Fibroblast of lung (primary cell): ENCODE results near the gene RASA3. TPM values are rescaled to one million over a fixed set of nuclear protein-coding genes. Genes with fewer than 3 reads are reported as not detected.

Experiments
- DNase-seq, 2 donors: peaks; one replicate each; pipeline versions ENCODE4 v3.0.0 to v3.0.0-alpha.2; 2010; ENCODE audit warnings: low read depth in 2 of 2
- H2AFZ ChIP-seq: 2 replicates; pipeline ENCODE4 v1.5.1; 2012; ENCODE audit warnings: low read length, control low read depth, inconsistent platforms
- H3K27ac ChIP-seq: 2 replicates; pipeline ENCODE4 v1.5.1; 2011; ENCODE audit warnings: low read length, control low read depth; ENCODE audit not compliant: insufficient read depth
- H3K27me3 ChIP-seq: 2 replicates; pipeline ENCODE4 v1.5.1; 2011; ENCODE audit warnings: mild to moderate bottlenecking, low read length; ENCODE audit not compliant: control insufficient read depth, insufficient read depth
- H3K36me3 ChIP-seq: 2 replicates; pipeline ENCODE4 v1.5.1; 2011; ENCODE audit warnings: low read length; ENCODE audit not compliant: control insufficient read depth, insufficient read depth
- H3K4me1 ChIP-seq: 2 replicates; pipeline ENCODE4 v1.5.1; 2011; ENCODE audit warnings: low read length; ENCODE audit not compliant: control insufficient read depth, insufficient read depth; ENCODE audit errors: extremely low read depth
- H3K4me2 ChIP-seq: 2 replicates; pipeline ENCODE4 v1.5.1; 2011; ENCODE audit warnings: low read length, control low read depth; ENCODE audit not compliant: insufficient read depth; ENCODE audit errors: extremely low read depth
- H3K4me3 ChIP-seq, 4 experiments: fragments of 200-600 bp in 1 of 4; sonication (generic) in 1 of 4; replicated peaks in 1 of 4; 2 replicates each; pipeline ENCODE4 v1.5.1; 2011 to 2016; ENCODE audit warnings: low read length in 4 of 4, low read depth in 3 of 4, mild to moderate bottlenecking in 3 of 4, control low read depth in 2 of 4, inconsistent platforms in 1 of 4, mixed read lengths in 1 of 4; ENCODE audit not compliant: insufficient read depth in 1 of 4; ENCODE audit errors: control extremely low read depth in 1 of 4
- H3K79me2 ChIP-seq: 2 replicates; pipeline ENCODE4 v1.5.1; 2012; ENCODE audit warnings: mild to moderate bottlenecking, low read length, inconsistent platforms; ENCODE audit not compliant: control insufficient read depth, insufficient read depth
- H3K9ac ChIP-seq: 2 replicates; pipeline ENCODE4 v1.5.1; 2011; ENCODE audit warnings: mild to moderate bottlenecking, low read length, control low read depth; ENCODE audit not compliant: insufficient read depth
- H3K9me3 ChIP-seq: 2 replicates; pipeline ENCODE4 v1.5.1; 2012; ENCODE audit warnings: low read depth, low read length; ENCODE audit not compliant: control insufficient read depth, insufficient read depth
- H4K20me1 ChIP-seq: 2 replicates; pipeline ENCODE4 v1.5.1; 2011; ENCODE audit warnings: low read length; ENCODE audit not compliant: control insufficient read depth, insufficient read depth; ENCODE audit errors: extremely low read depth
- EZH2 ChIP-seq: IDR thresholded peaks from 2 replicates; pipeline ENCODE4 v1.5.1; 2012; ENCODE audit warnings: low read length, control low read depth, mild to moderate bottlenecking; ENCODE audit errors: missing control alignments
- polyA plus RNA-seq, 2 donors: library from polyadenylated mRNA; depleted of rRNA in 1 of 2; stranded (reverse) in 1 of 2; unstranded in 1 of 2; fragments of >200 nt; gene quantifications; 2 replicates each; pipeline ENCODE4 v1.2.1, GENCODE V29; 2011 to 2012; ENCODE audit warnings: missing spikeins in 1 of 2
- total RNA-seq: library from RNA; depleted of rRNA; stranded (reverse); fragments of >200 nt; gene quantifications from 2 replicates; pipeline ENCODE4 v1.2.1, GENCODE V29; 2014
- TF ChIP-seq, protein P1 (sequence below), 2 donors: IDR thresholded peaks in 1 of 2; conservative IDR thresholded peaks in 1 of 2; 1 replicate in 1 of 2; 2 replicates in 1 of 2; pipeline ENCODE4 v1.5.1; 2011 to 2012; ENCODE audit warnings: low read length in 2 of 2, control low read depth in 1 of 2, inconsistent platforms in 1 of 2, low read depth in 1 of 2, mild to moderate bottlenecking in 1 of 2

RASA3 gene
- total and polyA plus RNA-seq, 2 donors (not counting 1 experiment from before 2014, with no cell fraction given), result 26.6 to 31.1 TPM

- TF ChIP-seq, protein P1, sequence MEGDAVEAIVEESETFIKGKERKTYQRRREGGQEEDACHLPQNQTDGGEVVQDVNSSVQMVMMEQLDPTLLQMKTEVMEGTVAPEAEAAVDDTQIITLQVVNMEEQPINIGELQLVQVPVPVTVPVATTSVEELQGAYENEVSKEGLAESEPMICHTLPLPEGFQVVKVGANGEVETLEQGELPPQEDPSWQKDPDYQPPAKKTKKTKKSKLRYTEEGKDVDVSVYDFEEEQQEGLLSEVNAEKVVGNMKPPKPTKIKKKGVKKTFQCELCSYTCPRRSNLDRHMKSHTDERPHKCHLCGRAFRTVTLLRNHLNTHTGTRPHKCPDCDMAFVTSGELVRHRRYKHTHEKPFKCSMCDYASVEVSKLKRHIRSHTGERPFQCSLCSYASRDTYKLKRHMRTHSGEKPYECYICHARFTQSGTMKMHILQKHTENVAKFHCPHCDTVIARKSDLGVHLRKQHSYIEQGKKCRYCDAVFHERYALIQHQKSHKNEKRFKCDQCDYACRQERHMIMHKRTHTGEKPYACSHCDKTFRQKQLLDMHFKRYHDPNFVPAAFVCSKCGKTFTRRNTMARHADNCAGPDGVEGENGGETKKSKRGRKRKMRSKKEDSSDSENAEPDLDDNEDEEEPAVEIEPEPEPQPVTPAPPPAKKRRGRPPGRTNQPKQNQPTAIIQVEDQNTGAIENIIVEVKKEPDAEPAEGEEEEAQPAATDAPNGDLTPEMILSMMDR (conservative IDR thresholded peaks at IDR 0.05 in 1 of 2, IDR thresholded peaks at IDR 0.05 in 1 of 2; ENCODE audit: low read depth in 1 of 2, low read length in 2 of 2), result no peak
- TF ChIP-seq EZH2, result no peak
- Histone ChIP-seq H3K9me3 (no peaks in the 10 kb centered on the region), H3K4me1 (no peaks in the 10 kb centered on the region), H3K4me2 (no peak overlapping the region), H2AFZ (no peak overlapping the region), H3K9ac (no peak overlapping the region), H3K27ac (no peak overlapping the region), H4K20me1 (no peaks in the 10 kb centered on the region), H3K79me2 (no peaks in the 10 kb centered on the region), H3K36me3 (no peaks in the 10 kb centered on the region), H3K27me3 (peaks cover 2% of the 10 kb centered on the region), H3K4me3 (no peak overlapping the region)
- DNase-seq, result no peak
Observed at GRCh38 chr13:114144606-114145244, 12.3 kb upstream of the RASA3 start.

GRCh38 chr13:114143806-114144605 is 11.6 kb upstream of the RASA3 start:
- no peaks in the 10 kb centered on the region for H3K36me3 ChIP-seq
- H2AFZ ChIP-seq, result no peak overlapping the region
- DNase-seq, result no peak
- no peaks in the 10 kb centered on the region for H3K79me2 ChIP-seq
- no peak overlapping the region for H3K4me2 ChIP-seq
- H4K20me1 ChIP-seq, result no peaks in the 10 kb centered on the region
- H3K27me3 ChIP-seq, result peaks cover 2% of the 10 kb centered on the region
- no peak overlapping the region for H3K4me3 ChIP-seq
- H3K4me1 ChIP-seq, result no peaks in the 10 kb centered on the region
- H3K9me3 ChIP-seq, result no peaks in the 10 kb centered on the region
- no peak overlapping the region for H3K9ac ChIP-seq
- no peak for TF ChIP-seq EZH2
- TF ChIP-seq, protein P1 (conservative IDR thresholded peaks at IDR 0.05 in 1 of 2, IDR thresholded peaks at IDR 0.05 in 1 of 2; ENCODE audit: low read depth in 1 of 2, low read length in 2 of 2), result no peak
- H3K27ac ChIP-seq, result no peak overlapping the region

DNA sequence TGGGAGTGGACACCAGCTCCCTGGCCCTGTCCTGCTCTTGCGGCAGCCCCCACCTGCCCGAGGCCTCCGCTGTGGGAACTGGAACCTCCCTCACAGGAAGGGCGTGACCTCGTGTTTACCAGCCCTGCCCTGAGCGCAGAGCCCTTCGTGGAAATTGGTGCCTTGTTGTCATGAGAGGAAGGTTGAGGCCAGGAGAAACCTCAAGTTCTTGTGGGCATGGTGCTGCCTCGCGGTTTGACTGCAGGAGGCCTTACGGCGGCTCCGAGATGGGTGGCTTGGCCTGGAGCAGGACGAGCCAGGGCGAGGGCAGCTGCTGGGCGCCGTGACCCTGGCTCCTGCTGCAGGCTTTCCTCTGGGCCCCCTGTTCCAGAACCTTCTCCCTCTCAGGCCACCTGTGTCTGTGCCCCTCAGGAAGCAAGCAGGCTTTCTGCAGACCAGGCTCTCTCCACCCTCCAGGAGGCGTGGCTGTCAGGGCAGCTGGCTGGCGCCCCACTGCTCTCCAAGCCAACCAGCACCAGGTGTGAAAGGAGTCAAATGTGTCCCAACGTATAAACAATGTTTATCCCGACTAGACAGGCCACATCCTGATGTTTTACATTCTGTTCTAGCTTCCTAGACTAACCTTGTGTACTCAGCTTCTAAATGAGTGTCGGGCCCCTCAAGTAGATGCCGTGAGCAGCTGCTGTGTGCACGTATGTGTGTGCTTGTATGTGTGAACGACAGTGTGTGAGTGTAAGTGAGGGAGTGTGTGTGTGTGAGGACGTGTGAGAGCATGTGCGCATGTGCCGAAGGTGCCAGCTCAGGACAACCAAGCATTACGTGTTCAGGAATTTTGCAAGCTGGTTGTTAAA is 10.4 kb upstream of the RASA3 start:
- H3K4me1 ChIP-seq, result no peaks in the 10 kb centered on the region
- H3K27me3 ChIP-seq, result peaks cover 2% of the 10 kb centered on the region
- H3K9ac ChIP-seq, result no peak overlapping the region
- no peak overlapping the region for H3K27ac ChIP-seq
- H3K36me3 ChIP-seq, result no peaks in the 10 kb centered on the region
- H2AFZ ChIP-seq, result no peak overlapping the region
- no peaks in the 10 kb centered on the region for H3K79me2 ChIP-seq
- no peaks in the 10 kb centered on the region for H4K20me1 ChIP-seq
- no peaks in the 10 kb centered on the region for H3K9me3 ChIP-seq
- no peak overlapping the region for H3K4me3 ChIP-seq
- H3K4me2 ChIP-seq, result no peak overlapping the region
- TF ChIP-seq, protein P1 (conservative IDR thresholded peaks at IDR 0.05 in 1 of 2, IDR thresholded peaks at IDR 0.05 in 1 of 2; ENCODE audit: low read depth in 1 of 2, low read length in 2 of 2), result no peak
- TF ChIP-seq EZH2, result no peak
- DNase-seq, result peak in 1 of 2 donors; percentile 63
